CMK (cell line): ENCODE measurements around the gene TRAK1.
"Not testable (repeated sequence)": the region's sequence is repeated elsewhere in the genome, so short reads cannot be mapped to it uniquely, and the experiment has no call there.

ENCODE experiments used
- DNase-seq: peaks from one replicate; pipeline ENCODE4 v3.0.0-alpha.2; 2010; ENCODE audit warnings: low read depth

TRAK1 gene

DNA sequence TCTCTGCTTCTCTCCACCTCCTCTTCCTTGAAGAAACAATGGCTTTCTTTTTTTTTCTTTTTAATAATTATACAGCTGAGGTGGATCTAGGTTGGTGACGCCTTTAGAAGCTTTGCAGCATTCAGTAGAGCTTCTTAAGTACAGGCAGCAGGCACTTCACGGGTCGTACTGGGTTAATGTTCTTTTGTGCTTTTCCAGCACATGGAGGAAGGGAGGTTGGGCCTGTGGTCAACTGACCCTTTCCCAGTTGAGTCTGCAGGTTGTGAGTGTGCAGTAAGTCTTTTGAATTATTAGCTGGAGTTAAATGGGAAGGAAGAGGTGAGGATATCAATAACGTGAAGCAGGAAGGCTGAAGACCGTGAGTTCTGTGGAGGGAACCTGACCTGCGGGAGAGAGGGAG lies 7.0 kb downstream of the TRAK1 start:
- no peak for DNase-seq

DNA sequence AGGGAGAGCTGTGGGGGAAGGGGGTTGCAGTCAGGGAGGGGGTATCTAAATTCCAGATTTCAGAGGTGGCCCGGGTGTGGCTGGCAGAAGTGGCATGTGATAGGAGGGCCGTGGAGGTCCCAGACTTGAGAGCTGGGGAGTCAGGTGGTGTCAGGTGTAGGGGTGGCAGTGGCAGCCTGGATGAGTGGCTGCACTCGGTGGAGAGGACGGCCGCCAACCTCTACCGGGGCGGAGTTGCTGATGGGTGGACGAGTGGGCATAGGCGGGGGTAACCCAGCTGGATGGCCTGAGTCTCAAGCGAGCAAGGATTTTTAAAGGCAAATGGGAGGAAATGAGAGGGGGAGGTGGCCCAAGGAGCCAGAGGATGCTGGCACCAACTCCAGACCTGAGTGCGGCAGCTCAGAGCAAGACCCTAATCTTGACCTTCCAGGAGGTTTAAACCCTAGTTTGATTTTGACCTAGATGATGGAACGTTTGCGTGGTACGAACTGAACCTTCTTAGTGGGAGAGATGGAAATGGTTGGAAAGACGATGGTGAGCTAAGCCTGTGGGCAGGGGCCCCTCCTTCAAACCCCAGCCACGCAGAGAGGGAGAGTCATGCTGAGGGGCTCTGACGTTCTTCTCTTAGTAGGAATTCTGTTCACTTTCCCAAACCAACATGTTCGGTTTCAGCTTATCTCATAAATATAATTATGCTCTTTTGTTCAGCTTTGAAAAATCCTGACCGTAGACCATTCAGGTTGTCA lies 8.0 kb downstream of the TRAK1 start:
- DNase-seq, result no peak

DNA sequence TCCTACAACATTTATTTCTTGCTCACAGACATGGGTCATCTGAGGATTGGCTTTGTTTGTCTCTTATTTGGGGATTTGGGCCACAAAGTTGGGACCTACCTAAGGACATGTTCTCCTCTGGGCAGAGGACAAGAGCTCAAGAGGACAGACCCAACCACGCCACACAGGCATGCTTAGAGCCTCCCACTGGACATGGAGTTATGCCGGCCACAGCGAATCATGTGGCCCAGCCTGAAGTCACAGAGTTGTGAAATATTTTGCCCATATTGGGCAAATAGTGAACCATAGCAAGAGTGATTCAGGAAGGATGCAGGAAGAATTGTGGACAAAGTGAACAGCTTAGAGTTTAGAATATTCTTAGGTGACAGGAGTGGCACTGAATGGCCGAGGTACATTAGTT lies 9.9 kb downstream of the TRAK1 start:
- no peak for DNase-seq

- DNase-seq, result no peak
These were observed 10.3 kb downstream of the TRAK1 start for GRCh38 chr3:42101481-42101880.

DNA sequence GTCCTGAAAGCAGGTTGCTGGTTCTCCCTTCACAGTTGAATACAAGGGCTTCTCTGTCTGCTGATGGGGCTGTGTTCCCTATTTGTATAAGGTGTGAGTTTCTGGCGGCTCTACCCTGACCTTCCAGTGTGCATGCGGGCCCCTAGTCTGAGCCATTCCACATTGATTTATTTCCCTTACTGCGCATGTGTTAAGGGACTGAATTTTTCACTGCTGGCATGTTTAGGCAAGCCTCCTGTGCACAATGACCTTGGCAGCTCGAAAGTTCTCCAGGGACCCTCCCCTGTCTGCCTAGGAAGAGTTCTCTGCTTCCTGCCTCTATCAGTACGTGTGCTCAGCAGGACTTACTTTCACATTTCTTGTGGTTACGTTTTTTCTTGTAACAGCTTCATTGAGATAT lies 11.4 kb downstream of the TRAK1 start:
- no peak for DNase-seq

DNA sequence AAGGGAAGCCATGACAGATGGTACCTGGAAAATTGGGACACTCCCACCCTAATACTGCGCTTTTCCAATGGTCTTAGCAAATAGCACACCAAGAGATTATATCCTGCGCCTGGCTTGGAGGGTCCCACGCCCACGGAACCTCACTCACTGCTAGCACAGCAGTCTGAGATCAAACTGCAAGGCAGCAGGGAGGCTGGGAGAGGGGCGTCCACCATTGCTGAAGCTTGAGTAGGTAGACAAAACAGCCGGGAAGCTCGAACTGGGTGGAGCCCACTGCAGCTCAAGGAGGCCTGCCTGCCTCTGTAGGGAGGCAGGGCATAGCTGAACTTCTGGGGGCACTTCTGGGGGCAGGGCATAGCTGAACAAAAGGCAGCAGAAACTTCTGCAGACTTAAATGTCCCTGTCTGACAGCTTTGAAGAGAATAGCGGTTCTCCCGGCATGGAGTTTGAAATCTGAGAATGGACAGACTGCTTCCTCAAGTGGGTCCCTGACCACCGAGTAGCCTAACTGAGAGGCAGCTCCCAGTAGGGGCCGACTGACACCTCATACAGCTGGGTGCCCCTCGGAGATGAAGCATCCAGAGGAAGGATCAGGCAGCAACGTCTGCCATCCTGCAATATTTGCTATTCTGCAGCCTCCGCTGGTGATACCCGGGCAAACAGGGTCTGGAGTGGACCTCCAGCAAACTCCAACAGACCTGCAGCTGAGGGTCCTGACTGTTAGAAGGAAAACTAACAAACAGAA lies 12.9 kb downstream of the TRAK1 start:
- not testable (repeated sequence) for DNase-seq

DNA sequence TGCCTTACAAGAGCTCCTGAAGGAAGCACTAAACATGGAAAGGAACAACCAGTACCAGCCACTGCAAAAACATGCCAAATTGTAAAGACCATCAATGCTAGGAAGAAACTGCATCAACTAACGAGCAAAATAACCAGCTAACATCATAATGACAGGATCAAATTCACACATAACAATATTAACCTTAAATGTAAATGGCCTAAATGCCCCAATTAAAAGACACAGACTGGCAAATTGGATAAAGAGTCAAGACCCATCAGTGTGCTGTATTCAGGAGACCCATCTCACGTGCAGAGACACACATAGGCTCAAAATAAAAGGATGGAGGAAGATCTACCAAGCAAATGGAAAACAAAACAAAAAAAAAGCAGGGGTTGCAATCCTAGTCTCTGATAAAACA lies 14.8 kb downstream of the TRAK1 start:
- DNase-seq, result not testable (repeated sequence)

DNA sequence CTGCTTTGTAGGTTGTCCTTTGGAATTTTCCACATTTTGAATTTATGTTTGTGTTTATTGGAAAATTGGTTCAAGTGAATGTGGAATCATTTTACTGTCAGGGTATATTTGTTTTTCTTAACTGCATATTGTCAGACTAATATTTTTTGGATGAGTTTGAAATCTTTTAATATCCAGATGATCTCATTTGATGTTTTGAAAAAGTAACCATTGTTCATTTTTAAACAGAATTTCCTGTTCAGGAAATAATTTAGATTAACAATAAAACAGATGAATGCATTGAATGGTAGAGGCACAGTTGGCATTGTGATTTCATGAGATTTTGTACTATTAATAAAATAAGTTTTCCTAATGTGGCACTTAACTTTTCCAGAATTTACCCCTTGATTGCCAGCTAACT lies 15.5 kb downstream of the TRAK1 start:
- DNase-seq, result no peak

DNA sequence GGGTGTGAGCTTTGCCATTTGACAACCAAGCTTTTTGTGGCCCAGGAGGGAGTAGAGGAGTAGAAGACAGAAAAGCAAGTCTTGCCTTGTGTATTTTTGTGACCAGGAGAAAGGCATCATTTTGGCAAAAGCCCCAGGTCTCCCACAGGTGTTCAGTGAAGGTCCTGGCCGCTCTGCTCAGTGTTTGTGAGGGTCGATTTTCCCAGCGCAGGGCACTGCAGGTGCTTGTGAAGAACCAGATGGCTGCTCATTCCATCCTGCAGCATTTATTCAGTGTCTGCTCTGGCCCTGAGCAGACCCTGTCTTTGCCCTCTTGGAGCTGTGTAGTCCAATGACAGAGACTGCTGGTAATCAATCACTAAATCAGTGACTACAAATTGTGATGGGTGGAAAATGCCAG lies 19.5 kb downstream of the TRAK1 start:
- no peak for DNase-seq

- DNase-seq, result no peak
These were observed 23.1 kb downstream of the TRAK1 start for GRCh38 chr3:42114130-42114725.

DNA sequence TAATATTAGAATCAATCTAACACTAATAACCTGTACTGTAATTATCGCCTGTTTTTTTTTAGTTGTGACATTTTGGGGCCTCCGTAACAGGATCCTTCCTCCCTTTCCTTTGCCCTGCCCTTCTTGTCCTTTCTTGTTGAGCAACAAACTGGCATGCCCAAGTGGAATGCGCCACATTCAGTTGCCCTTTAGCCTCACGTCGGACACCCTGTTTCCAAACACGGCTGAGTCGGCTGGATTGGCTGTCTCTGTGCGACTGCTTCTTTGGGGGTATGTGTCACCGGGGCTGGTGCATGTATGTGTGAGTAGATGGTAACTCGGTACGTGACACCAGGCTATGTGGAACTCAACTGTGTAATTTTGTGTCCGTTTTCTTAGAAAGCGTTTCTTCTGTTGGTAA lies 24.1 kb downstream of the TRAK1 start:
- DNase-seq, result no peak

DNA sequence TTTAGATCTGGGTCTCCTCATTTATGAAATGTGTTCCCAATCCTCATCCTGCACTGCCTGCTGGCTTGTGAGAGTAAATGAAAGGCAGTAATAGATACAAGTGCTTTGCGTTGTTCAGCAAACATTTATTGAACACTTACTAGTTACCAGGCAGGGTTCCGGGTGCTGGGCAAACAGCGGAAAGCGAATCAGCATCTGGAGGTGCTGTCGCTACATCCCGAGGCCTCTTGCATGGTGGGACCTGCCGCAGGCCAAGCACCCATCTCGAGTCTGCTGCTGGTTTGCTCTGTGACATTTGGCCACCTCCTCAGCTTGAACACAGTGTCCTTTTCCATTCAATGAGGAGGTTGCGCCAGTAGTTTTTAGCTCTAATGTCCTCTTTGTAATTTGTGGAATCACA lies 24.8 kb downstream of the TRAK1 start:
- no peak for DNase-seq

- no peak for DNase-seq
These were observed 25.3 kb downstream of the TRAK1 start for GRCh38 chr3:42116466-42116865.

DNA sequence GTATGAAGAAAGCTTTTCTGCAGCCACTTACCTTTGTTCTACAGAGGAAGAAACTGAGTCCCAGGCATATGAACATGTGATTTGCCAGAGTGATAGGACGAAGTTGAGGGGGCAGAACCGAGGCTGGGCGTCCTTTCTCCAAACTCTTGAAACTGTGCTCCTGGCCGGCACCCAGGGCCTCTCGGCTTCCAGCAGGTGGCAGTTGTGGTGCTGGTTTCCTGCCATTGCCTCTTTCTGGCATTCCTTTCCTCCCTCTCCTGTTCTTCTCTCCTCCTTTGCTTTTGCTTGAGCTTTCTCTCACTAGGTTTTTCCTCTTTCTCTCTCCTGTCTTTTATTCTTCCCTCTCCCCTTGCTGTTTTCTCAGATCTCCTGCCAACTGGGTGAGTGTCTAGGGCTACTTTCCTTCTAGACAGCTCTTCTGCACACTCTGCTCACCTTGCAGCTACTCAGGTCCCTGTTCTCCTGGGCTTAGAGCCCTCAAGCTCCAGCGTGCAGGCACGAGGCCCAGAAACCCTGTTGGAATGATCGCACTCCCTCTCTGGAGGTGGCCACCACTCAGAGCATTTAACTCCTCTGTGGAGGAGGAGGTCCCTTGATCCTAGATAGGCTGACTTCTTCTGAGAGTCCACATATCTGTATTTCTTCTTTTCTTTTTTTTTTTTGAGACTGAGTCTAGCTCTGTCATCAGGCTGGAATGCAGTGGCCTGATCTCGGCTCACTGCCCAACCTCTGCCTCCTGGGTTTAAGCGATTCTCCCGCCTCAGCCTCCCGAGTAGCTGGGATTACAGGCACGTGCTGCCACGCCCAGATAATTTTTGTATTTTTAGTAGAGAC lies 26.2 kb downstream of the TRAK1 start:
- DNase-seq, result no peak

DNA sequence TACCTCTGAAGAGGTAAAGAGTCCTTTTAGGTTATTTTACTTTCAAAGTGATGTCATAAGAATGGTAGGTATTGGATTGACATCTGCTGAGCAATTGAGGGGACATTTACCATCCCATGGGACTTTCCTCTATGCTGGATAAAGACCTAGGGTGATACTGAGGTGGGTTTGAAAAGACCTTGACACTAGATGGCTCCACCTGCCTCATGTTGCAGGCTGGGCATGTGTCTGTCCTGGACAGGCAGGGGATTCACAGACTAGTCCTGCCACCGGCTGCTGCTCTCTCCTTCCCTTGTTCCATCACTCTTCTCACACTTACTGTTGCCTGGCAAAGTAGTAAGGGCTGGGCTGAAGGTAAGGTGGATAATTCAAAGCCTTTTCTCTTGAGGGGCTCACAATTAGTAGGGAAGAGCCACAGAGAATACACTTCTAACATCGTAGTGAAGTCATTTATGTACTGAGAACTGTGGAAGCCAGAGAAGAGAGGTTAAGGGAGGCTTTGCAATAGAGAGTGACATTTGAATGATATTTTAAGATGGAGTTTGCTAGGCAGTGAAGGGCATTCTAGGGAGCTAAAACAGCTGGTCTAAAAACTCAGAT lies 27.7 kb downstream of the TRAK1 start:
- peak; percentile 9 for DNase-seq

DNA sequence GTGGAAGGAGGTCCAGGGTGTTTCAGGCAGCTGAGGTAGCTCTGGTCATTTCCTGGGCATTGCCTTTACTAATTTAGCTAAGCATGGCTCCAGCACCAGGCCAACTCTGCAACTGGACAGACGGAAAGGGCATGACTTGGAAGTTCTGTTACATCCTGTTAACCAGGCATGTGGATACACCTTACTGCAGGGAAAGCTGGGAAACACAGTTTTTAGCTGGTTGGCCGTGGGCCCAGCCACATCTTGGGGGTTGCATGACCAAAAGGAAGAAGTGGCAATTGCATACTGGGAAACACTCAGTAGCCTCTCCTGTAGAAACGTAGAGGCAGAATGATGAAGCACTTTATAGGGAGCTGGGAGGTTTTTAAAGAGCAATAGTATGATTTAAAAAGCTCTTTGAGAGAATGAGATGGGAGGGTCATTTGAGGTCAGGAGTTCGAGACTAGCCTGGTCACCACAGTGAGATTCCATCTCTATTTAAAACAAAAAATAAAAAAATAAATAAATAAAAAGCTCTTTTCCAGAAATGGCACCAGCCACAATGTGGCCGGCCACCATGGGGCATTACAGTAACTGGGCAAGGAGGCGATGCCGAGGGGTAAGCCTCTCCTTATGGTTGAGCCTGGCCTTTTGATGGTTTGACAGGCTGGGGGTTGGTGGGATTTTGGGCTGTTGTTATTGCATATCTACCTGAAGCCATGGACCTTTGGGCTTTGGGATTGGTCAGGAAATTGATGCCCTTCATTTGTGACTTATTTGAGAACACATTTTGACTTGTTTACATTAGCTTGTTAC lies 28.6 kb downstream of the TRAK1 start:
- DNase-seq, result no peak

DNA sequence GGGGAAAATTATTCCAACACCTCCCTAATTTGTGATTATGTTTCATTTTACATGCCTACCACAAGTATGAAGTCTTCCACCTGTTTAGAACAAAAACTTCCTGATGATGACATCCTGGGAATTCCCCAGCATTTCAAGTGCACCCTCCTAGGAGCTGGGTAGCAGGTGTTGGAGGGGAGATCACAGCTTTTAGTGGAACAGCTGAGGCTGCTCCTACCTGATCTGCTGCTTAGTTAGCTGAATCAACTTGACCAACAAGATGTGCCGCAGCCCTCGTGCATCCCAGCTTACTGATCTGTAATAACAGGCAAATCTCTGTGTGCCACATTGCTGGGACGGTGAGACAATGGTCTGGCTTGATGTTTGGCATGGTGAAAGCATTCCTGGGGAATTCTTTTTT lies 29.7 kb downstream of the TRAK1 start:
- no peak for DNase-seq

DNA sequence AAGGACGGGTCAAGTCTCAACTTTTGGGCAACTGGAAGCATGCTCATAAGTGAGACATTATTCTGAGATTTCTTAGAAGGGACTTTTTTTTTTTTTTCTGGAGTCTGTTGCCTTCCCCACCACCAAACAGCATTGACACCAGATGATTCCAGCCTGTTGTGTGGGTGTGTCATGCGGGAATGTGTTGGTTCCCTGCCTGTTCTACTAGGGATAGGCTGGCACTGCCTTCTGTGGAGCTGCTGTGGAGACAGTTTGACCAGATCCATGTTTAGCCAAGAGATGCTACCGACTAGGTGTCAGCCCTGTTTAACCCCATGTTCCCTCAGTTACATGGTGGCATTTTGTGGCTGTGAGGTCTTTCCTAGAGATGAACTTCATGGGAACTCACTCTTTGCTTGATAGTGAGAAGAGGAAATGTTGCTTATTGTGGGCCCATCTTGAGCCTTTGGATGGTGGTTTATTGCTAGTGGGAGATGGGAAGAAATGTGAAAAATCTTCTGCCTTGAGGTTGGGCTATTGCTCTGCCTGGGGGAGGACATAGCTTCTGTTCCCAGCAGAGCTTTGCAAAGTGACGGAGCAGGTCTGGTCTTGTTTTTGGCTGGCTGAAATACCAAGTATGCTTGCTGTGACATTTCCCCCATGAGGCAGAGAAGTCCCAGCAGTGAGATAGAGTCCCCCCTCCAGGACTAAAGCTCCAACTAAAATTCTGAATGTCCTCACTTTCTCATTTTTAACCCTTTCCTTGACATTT lies 31.3 kb downstream of the TRAK1 start:
- no peak for DNase-seq

DNA sequence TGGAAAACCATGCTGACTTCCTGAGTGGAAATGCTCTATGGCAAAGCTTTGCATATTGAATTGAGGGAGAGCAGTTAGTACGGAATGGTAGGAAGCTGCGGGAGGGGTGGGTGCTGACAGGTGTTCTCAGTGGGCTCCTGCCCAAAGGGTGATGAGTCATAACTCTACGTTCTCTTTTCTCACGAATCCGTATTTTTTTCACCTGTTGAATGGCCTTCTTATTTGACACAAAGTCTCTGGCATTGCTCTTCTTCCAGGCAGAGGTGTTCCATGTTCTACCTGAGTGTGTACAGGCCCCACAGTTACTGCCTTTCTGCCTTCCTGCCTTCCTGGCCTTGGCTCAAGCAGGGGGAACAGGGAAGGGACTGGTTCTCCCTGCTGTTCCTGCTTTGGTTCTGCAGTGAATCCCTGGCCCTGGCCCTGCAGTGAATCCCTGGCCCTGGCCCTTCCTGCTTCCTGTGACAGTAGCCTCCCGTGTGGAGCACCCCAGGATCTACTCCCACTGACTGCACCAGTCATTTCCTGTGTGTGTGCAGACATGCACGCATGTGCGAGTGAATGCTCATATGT lies 31.9 kb downstream of the TRAK1 start:
- no peak for DNase-seq
